AG10803 (cell line): ENCODE measurements around the gene TNFRSF9.

Source experiments
- DNase-seq: peaks from one replicate; pipeline ENCODE4 v3.0.0; 2010; ENCODE audit warnings: low read depth
- H3K4me3 ChIP-seq: 2 replicates; pipeline ENCODE4 v1.5.1; 2011; ENCODE audit warnings: mild to moderate bottlenecking, low read length, control low read depth
- CTCF ChIP-seq: conservative IDR thresholded peaks from 2 replicates; pipeline ENCODE4 v1.5.1; 2011; ENCODE audit warnings: mild to moderate bottlenecking, low read length, control low read depth, inconsistent platforms

TNFRSF9 gene

GRCh38 chr1:7940745-7941436, at the start of gene TNFRSF9:
TSS of gene TNFRSF9 (minus strand) at chr1:7940839. CDS start at chr1:7939994, 845 bp downstream.
- no peak for TF ChIP-seq CTCF
- H3K4me3 ChIP-seq = no peak within 1 kb of the TSS
- DNase-seq = no peak

- H3K4me3 ChIP-seq = no peak overlapping the region
- TF ChIP-seq CTCF = no peak
- peak; percentile 30 for DNase-seq
These were observed 49.3 kb upstream of the TNFRSF9 start for GRCh38 chr1:7989762-7990428.

- DNase-seq = no peak
- no peak for TF ChIP-seq CTCF
- no peak overlapping the region for H3K4me3 ChIP-seq
These were observed 47.9 kb upstream of the TNFRSF9 start for GRCh38 chr1:7988576-7988975.

- H3K4me3 ChIP-seq = no peak overlapping the region
- DNase-seq = no peak
- TF ChIP-seq CTCF = no peak
These were observed 46.9 kb upstream of the TNFRSF9 start for GRCh38 chr1:7987528-7987927.

GRCh38 chr1:7985851-7986612, 45.4 kb upstream of the TNFRSF9 start:
- DNase-seq = no peak
- no peak overlapping the region for H3K4me3 ChIP-seq
- no peak for TF ChIP-seq CTCF

GRCh38 chr1:7984811-7985210, 44.2 kb upstream of the TNFRSF9 start:
- no peak overlapping the region for H3K4me3 ChIP-seq
- TF ChIP-seq CTCF = no peak
- no peak for DNase-seq
